ENCODE data around the gene CRYBG3. TPM values are rescaled to one million over a fixed set of nuclear protein-coding genes. Genes with fewer than 3 reads are reported as not detected.
A peak's percentile ranks its signal among the peaks of the same experiment; 100 is the strongest.

The CRYBG3 gene
- total and polyA plus RNA-seq, 4 donors, result 3.8 to 64.0 (median 15.3) TPM

DNA sequence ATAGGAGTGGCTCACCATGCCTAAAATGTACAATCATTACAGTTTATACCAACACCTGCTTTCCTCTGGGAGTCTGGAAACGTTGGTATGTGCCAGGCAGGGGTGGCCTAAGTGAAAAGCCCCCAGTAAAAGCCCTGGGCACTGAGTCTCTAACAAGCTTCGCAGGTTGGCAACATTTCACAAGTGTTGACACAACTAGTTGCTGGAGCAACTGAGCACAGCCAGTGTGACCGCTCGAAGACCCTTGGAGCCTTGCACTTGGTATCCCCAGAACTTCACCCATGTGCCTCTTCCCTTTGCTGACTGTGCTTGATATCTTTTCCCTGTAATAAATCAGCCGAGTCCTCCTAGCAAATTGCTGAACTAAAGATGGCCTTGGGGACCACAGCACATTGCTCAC, 147.7 kb downstream of the CRYBG3 start:
- peaks cover 0 to 2% (median 0%) of the 10 kb centered on the region in 4 donors for H3K9me3 ChIP-seq (ENCODE audit: control insufficient read depth in 4 of 4, insufficient read depth in 3 of 4, low read length in 3 of 4)
- DNase-seq (peak in 2 of 3 donors; percentile 17 to 23), ATAC-seq (ENCODE audit: insufficient read depth, low FRiP score) (no peak)
- TF ChIP-seq, protein P1, sequence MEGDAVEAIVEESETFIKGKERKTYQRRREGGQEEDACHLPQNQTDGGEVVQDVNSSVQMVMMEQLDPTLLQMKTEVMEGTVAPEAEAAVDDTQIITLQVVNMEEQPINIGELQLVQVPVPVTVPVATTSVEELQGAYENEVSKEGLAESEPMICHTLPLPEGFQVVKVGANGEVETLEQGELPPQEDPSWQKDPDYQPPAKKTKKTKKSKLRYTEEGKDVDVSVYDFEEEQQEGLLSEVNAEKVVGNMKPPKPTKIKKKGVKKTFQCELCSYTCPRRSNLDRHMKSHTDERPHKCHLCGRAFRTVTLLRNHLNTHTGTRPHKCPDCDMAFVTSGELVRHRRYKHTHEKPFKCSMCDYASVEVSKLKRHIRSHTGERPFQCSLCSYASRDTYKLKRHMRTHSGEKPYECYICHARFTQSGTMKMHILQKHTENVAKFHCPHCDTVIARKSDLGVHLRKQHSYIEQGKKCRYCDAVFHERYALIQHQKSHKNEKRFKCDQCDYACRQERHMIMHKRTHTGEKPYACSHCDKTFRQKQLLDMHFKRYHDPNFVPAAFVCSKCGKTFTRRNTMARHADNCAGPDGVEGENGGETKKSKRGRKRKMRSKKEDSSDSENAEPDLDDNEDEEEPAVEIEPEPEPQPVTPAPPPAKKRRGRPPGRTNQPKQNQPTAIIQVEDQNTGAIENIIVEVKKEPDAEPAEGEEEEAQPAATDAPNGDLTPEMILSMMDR (IDR thresholded peaks at IDR 0.05; ENCODE audit: control extremely low read depth, extremely low read depth), result no peak
- H3K4me3 ChIP-seq, result no peak overlapping the region
- 84 to 89% methylated on average over 5 of the region's 5 CpGs for WGBS, 2 donors
- no peak overlapping the region for H3K27ac ChIP-seq (ENCODE audit: low read depth in 1 of 2, low read length in 1 of 2)
- H3K36me3 ChIP-seq (ENCODE audit: control insufficient read depth in 4 of 4, insufficient read depth in 4 of 4, low read length in 4 of 4), result peaks cover 0 to 8% (median 5%) of the 10 kb centered on the region in 4 donors
- H3K9ac ChIP-seq (ENCODE audit: insufficient read depth in 1 of 2, low read length in 2 of 2), result peak overlapping the region in 1 of 2 donors; percentile 43
- H3K4me1 ChIP-seq (ENCODE audit: control insufficient read depth in 5 of 5, insufficient read depth in 5 of 5, low read length in 5 of 5), result peaks cover 0 to 37% (median 0%) of the 10 kb centered on the region in 5 donors
- H3K27me3 ChIP-seq (ENCODE audit: control insufficient read depth in 3 of 3, insufficient read depth in 3 of 3, low read length in 2 of 3), result no peaks in the 10 kb centered on the region

DNA sequence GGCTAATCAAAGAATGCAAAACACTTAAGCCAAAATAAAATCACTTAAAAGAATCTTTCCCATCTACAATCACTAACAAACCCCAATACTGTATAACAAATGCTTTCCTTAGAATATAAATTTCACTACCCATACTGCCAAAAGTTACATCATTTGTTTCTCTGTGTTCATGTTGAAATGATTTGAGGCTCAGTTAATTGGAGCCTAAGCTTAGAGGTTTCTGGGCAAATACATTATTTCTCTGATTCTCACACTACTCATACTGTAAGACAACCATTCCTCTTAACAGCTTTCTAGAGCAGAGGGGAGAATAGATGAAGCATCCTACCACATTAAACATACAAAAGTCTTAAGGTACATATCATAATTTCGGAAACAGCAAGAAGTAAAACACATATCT, 148.3 kb downstream of the CRYBG3 start:
- Histone ChIP-seq H3K27me3 (ENCODE audit: control insufficient read depth in 3 of 3, insufficient read depth in 3 of 3, low read length in 2 of 3) (no peaks in the 10 kb centered on the region), H3K9me3 (ENCODE audit: control insufficient read depth in 4 of 4, insufficient read depth in 3 of 4, low read length in 3 of 4) (peaks cover 0 to 2% (median 0%) of the 10 kb centered on the region in 4 donors), H3K36me3 (ENCODE audit: control insufficient read depth in 4 of 4, insufficient read depth in 4 of 4, low read length in 4 of 4) (peaks cover 0 to 8% (median 5%) of the 10 kb centered on the region in 4 donors), H3K4me1 (ENCODE audit: control insufficient read depth in 5 of 5, insufficient read depth in 5 of 5, low read length in 5 of 5) (peaks cover 0 to 37% (median 0%) of the 10 kb centered on the region in 5 donors), H3K4me3 (no peak overlapping the region), H3K9ac (ENCODE audit: insufficient read depth in 1 of 2, low read length in 2 of 2) (peak overlapping the region in 1 of 2 donors; percentile 79), H3K27ac (ENCODE audit: low read depth in 1 of 2, low read length in 1 of 2) (no peak overlapping the region)
- DNase-seq (peak in 2 of 3 donors; percentile 42 to 58), ATAC-seq (ENCODE audit: insufficient read depth, low FRiP score) (no peak)
- WGBS, 2 donors, result 94 to 96% methylated on average over 1 of the region's 1 CpG
- TF ChIP-seq, protein P1 (IDR thresholded peaks at IDR 0.05; ENCODE audit: control extremely low read depth, extremely low read depth), result no peak

DNA sequence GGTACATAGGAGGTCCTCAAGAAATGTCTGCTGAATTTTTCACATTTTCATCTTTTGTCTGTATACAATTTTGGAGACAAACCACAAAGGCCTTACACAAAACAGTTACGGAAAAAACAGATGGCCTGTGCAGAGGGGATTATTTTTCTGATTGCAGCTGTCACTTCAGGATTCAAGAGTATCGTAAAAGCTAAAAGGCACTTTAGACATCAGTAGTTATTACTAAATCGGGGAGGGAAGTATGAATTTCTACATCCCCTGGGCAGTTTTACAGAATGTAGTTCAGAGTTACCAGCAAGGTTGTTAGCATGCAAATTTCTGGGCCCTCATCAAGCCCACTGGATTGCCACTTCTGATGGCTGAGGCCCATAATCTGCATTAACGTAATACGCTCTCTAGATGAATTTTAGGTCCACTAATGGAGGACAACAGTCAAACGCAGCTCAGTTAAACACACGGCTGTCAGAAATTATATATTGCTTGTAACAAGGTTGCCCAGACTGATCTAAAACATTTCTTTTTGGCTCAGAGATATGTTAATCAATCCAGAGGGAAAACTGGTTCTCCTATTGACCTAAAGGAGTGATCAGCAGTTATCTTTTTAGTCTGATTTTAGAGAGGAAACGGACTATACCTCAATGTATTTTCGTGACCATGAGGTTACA, 149.3 kb downstream of the CRYBG3 start:
- peak overlapping the region in 1 of 2 donors; percentile 93 for H3K27ac ChIP-seq (ENCODE audit: low read depth in 1 of 2, low read length in 1 of 2)
- H3K9ac ChIP-seq (ENCODE audit: insufficient read depth in 1 of 2, low read length in 2 of 2), result peak overlapping the region; percentile 65 to 79
- ATAC-seq (ENCODE audit: insufficient read depth, low FRiP score) (no peak), DNase-seq (peak in 1 of 3 donors; percentile 35)
- no peak overlapping the region for H3K4me3 ChIP-seq
- TF ChIP-seq, protein P1 (IDR thresholded peaks at IDR 0.05; ENCODE audit: control extremely low read depth, extremely low read depth), result no peak
- H3K36me3 ChIP-seq (ENCODE audit: control insufficient read depth in 4 of 4, insufficient read depth in 4 of 4, low read length in 4 of 4), result peaks cover 0 to 8% (median 3%) of the 10 kb centered on the region in 4 donors
- peaks cover 0 to 37% (median 0%) of the 10 kb centered on the region in 5 donors for H3K4me1 ChIP-seq (ENCODE audit: control insufficient read depth in 5 of 5, insufficient read depth in 5 of 5, low read length in 5 of 5)
- WGBS, 2 donors, result 67 to 68% methylated on average over 9 of the region's 9 CpGs
- H3K9me3 ChIP-seq (ENCODE audit: control insufficient read depth in 4 of 4, insufficient read depth in 3 of 4, low read length in 3 of 4), result peaks cover 0 to 2% (median 0%) of the 10 kb centered on the region in 4 donors
- H3K27me3 ChIP-seq (ENCODE audit: control insufficient read depth in 3 of 3, insufficient read depth in 3 of 3, low read length in 2 of 3), result no peaks in the 10 kb centered on the region
